ENCODE data around the gene PPP6R3.

Gene PPP6R3

DNA sequence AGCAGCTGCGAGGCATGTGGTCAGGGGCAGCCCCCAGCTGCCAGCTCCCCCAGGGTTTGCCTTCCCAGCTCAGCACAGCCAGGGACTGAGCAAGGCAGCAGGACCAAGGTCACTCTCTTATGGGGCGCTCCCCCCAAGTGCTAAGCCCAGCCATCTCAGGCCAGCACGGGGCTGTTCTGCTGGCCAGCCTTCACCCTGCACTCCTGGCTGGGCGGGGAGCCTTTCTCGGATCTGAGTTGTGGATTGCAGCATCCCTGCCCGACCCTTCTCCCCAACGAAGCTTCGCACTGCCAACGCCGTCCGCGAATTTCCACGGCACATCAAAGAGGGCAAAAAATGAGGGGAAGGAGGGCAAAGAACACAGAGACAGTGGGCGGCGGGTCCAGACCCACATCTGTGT is 181.3 kb downstream of the PPP6R3 start:
- DNase-seq (ENCODE audit: low read depth) = no peak
- TF ChIP-seq, protein P1, sequence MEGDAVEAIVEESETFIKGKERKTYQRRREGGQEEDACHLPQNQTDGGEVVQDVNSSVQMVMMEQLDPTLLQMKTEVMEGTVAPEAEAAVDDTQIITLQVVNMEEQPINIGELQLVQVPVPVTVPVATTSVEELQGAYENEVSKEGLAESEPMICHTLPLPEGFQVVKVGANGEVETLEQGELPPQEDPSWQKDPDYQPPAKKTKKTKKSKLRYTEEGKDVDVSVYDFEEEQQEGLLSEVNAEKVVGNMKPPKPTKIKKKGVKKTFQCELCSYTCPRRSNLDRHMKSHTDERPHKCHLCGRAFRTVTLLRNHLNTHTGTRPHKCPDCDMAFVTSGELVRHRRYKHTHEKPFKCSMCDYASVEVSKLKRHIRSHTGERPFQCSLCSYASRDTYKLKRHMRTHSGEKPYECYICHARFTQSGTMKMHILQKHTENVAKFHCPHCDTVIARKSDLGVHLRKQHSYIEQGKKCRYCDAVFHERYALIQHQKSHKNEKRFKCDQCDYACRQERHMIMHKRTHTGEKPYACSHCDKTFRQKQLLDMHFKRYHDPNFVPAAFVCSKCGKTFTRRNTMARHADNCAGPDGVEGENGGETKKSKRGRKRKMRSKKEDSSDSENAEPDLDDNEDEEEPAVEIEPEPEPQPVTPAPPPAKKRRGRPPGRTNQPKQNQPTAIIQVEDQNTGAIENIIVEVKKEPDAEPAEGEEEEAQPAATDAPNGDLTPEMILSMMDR (conservative IDR thresholded peaks at IDR 0.05; ENCODE audit: low read length) = no peak
- H3K4me3 ChIP-seq (ENCODE audit: low read length) = no peak overlapping the region

DNA sequence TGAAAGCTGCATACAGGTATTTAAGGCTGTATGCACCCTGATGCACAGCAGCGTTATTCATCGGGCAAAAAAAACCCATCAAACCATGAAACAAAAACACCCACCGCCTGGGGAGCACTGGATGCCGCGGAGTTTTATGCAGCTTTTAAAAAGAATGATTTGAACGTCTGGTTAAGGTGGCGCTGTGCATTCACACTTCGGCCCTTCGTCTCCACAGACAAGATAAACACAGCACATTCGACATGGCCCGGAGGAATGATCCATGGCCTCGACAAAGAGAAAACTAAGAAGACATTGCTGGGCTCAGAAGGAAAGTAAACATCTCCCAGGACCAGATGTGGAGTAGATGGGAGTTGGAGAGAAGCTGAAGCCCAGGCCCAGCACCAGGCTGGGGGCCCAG is 183.0 kb downstream of the PPP6R3 start:
- H3K4me3 ChIP-seq (ENCODE audit: low read length) = no peak overlapping the region
- TF ChIP-seq, protein P1 (conservative IDR thresholded peaks at IDR 0.05; ENCODE audit: low read length) = no peak
- DNase-seq (ENCODE audit: low read depth) = no peak

DNA sequence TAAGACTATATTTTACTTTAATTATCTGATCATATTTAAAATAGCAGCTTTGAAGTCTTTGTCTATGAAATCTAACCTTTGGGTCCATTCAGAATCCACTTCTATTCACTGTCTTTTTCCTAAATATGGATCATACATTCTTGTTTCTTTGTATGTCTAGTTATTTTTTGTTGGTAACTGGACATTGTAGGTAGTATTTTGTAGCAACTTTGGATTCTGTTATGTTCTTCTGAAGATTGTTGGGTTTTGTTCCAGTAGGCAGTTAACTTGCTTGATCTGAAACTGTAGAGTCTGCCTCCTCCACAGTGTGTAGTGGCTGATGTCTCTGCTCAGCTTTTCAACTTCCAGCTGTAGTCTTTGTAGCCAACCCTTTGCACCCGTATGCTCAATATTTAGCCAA is 186.3 kb downstream of the PPP6R3 start:
- no peak for DNase-seq (ENCODE audit: low read depth)
- no peak overlapping the region for H3K4me3 ChIP-seq (ENCODE audit: low read length)
- TF ChIP-seq, protein P1 (conservative IDR thresholded peaks at IDR 0.05; ENCODE audit: low read length) = no peak

DNA sequence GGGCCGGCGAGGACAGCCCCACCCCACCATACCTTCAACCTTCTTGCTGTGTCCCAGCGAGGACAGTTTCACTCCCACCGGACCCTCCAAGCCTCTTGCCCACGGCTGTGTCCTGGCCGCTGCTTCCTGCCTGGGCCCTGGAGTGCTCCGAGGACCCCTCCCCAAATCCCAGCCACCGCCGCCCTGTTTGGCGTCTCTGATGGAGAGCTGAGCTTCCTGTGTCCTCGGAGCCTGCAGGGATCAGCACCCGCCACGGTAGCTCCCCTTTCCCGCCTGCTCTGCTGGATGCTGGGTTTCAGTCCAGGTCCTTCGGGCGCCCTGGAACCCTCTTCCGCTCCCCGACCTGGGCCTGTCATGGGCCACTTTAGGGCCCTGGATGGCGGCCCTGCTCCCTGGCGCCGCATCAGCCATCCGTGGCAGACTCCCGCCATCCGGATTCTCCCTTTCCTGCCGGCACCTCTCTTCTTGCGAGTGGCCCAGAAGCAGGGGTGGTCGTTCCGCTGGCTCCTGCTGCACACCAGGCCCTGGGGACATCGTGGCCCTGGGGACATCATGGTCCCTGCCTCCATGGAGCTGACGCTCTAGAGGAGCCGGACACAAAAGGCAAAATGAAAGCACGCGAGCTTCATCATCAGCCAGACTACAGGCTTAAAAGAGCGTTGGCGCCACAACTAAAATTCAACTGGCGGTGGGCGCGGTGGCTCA is 189.5 kb downstream of the PPP6R3 start:
- DNase-seq (ENCODE audit: low read depth) = no peak
- TF ChIP-seq, protein P1 (conservative IDR thresholded peaks at IDR 0.05; ENCODE audit: low read length) = no peak
- H3K4me3 ChIP-seq (ENCODE audit: low read length) = no peak overlapping the region

DNA sequence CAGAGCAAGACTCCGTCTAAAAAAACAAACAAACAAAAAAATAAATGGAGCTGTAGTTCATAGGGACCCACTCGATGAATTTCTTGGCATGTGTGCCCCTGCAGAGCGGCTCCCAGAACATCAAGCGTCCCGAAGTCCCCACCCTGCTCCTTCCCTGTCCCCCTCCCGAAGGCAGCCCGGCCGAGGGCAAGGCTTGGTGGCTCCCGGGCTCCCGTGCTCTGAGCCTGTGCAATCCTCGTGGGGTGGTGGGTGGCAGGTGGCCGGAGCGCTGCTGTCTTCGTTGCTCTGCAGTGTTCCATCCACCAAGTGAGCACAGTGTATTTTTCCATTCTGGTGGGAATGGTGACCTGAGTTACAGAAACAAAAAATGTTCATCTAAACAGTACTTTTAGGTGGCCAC is 190.2 kb downstream of the PPP6R3 start:
- H3K4me3 ChIP-seq (ENCODE audit: low read length) = no peak overlapping the region
- DNase-seq (ENCODE audit: low read depth) = no peak
- TF ChIP-seq, protein P1 (conservative IDR thresholded peaks at IDR 0.05; ENCODE audit: low read length) = no peak

DNA sequence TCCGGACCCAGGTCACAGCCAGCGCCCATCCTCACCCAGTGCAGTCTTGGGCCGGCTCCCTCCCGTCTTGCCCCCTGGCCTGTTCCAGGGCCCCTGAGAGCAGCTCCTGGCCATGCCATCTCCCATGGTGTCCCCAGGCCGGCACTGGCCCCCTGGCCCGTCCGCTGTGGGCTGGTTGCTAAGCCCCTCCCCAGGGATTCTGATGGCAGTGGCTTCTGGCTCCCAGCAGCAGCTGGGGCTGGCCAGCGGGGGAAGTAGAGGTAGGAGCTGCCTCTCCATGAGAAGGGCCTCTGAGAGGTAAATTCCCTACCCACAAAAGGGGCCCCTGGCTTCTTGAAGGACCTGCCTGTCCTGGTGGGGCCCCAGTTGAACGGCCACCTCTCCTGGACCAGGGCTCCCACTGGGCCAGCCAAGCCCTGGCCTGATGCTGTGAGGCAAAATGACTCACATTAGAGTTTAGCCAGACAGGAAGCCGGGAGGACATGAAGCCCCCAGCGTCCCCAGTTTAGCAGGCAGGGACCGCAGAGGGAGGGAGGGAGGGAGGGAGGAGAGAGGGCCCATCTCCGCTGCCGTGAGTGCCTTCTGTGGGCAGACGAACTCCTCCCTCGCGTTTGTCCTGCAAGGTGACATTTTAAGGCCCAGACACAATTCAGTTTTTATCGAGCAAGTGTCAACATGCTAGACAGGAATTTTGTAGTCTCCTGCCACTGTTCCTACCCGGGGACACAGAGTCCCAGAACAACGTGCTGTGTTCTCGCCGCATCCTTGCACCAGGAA is 190.8 kb downstream of the PPP6R3 start:
- TF ChIP-seq, protein P1 (conservative IDR thresholded peaks at IDR 0.05; ENCODE audit: low read length) = no peak

More for the DNA sequence above, 190.8 kb downstream of the PPP6R3 start:
- DNase-seq (ENCODE audit: low read depth) = no peak
- no peak overlapping the region for H3K4me3 ChIP-seq (ENCODE audit: low read length)

Data from AG10803 (cell line).